Medulla oblongata (tissue), 1 donor: ENCODE data around the gene LINC01488.

ENCODE experiments used
- DNase-seq: peaks from one replicate; pipeline ENCODE4 v3.0.0-alpha.2; 2015; ENCODE audit errors: extremely low spot score

The LINC01488 gene

GRCh38 chr11:69479591-69480271, 1.7 kb upstream of the LINC01488 start:
- DNase-seq: no peak

DNA sequence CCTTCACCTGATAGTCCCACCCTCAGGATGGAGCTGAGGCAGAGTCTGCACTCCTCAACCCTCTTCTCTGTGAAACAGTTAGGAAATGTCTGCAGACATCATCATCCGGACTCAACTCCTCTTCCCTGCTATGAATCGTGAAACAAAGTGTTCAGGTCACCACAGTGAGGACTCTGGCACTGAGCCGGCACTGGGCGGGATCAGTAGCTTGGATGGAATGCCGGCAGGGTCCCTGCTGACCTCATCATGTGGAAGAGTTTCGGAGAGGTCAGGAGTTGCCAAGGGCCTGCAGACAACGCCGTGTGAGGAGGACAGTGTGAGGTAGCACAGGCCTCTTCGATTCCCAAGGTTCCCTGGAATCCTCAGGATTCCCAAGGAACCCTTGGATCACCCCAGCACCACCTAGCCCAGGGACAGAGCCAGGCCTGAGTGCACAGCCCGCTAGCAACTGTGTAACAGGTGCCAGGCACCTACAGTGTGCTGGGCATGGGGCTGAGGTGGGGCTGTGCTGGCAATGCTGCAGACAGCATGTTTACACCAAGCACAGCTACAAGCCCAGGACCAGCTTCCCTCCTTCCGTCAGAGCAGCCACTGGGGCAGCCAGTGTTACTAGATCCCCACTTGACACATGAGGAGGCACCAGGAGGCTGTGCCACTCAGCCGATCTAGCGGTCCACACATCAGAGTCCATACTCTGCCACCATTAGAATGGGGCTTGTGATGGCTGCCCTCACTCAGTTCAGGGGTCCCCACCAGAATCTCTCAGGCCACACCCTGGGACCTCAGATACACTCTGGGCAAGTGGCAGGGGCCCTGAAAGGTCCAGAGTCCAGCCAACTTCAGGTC, 693 bp upstream of the LINC01488 start:
- DNase-seq: no peak

DNA sequence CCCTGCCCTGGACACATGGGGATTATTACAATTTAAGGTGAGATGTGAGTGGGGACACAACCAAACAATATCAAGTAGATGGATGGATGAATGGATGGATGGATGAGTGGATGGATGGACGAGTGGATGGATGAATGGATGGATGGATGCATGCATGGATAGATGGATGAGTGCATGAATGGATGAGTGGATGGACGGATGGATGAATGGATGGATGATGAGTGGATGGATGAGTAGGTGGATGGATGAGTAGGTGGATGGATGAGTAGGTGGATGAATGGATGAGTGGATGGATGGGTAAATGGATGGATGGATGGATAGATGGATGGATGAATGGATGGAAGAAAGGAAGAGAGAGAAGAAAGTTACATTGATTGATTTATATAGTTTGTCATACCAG, 859 bp downstream of the LINC01488 start:
- no peak for DNase-seq

DNA sequence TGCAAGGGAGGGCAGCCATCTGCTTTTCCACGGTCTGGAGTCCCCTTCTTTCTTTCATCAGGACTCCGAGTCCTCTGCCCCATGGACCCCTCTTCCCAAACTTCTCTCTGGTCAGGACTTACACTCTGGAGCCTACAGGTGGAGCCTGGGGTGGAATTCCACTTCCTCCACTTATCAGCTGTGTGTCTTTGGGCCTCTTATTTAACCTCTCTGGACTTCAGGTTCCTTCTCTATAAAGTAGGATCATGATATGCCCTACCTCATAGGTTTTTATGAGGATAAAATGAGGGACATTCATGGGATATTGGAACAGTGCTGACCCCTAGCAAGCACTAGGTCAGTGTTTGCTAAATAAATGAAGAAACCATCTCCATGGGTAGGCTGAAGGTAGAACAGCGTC, 1.7 kb downstream of the LINC01488 start:
- no peak for DNase-seq

GRCh38 chr11:69483691-69484426, 2.4 kb downstream of the LINC01488 start:
- DNase-seq: no peak

- DNase-seq: no peak
These were observed 3.2 kb downstream of the LINC01488 start for GRCh38 chr11:69484427-69485259.

DNA sequence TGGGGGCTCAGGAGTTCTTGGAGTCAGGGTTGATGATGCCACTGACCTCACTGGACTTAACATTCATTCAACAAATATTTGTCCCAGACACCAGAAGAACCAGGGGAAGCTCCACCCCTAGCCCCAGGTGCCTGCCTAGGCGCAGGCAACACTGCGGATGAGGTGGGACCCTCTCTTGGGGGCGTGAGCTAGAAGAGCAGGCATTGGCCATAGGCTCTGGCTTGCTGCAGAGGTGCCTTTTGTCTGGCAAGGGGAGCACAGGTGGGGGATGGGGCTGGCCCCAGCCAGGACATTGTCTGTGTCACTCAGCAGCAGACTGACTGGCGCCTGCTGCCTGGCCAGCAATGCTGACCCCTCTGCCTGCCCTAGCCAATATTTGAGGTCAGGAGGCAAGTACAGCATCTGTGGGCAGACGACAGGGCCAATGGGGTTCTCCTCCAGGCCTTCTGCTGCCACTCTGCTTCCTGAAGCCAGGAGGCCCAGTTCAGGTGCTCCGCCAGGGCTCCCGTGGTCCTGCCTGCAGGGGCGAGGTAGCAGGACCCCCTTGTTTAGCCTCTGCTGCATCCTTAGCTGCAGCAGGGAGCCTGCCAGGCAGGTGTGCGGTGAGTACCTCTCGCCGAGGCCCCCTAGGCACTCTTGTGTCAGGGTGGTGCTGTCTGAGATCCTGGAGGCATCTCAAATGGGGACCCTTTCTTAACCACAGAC, 4.0 kb downstream of the LINC01488 start:
- DNase-seq: no peak

DNA sequence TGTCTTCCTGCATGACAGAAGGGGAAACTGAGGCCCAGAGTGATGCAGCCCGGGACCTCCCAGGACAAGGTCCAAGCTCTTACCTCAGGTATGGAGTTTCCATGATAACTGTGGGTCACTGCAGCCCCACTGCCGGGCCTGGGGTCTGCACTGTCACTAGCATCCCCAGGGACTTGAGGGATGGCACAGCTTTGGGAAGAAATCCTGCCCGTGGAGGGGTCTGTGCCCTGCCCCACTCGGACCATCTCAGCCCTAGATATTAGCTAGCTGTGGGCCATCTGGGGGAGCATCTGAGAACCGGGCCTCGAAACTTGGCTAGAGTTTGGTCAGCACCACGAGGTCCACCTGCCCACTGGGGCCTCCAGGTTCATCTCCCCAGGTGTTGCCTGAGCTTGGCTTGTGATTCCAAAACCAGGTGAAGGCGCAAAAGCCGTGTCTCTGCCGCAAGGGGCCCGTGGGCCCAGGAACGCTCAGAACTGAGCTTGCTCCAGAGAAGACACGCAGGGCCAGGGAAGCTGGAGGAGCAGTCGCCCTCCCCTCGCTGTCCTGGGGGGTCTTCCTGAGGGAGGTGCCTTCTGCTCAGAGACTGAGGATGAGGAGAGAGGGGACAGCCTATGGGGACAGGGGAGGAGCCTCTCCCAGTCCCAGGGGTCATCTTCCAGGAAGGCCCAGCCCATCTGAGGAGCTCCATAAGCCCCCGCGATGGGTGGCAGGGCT, 4.8 kb downstream of the LINC01488 start:
- DNase-seq: no peak

GRCh38 chr11:69486773-69487291, 5.4 kb downstream of the LINC01488 start:
- DNase-seq: no peak

DNA sequence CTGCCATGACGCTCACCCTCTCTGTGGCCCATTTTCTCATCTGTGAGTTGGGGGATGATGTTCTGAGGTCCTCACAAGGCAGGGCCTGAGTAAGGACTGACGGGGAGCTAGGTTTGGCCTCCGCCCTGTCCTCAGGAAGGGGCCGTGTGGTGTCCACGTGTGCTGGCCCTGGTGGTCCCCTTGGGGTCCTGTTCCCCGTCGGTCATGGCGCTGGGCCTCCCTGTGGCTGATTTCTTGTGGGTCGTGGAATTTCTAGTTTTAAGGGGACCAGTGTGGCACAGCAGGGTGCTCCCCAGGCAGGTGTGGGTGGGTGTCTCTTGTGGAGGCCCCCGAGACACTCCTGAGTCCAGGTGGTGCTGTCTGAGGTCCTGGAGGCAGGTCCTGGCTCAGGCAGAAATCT, 5.9 kb downstream of the LINC01488 start:
- DNase-seq: no peak

DNA sequence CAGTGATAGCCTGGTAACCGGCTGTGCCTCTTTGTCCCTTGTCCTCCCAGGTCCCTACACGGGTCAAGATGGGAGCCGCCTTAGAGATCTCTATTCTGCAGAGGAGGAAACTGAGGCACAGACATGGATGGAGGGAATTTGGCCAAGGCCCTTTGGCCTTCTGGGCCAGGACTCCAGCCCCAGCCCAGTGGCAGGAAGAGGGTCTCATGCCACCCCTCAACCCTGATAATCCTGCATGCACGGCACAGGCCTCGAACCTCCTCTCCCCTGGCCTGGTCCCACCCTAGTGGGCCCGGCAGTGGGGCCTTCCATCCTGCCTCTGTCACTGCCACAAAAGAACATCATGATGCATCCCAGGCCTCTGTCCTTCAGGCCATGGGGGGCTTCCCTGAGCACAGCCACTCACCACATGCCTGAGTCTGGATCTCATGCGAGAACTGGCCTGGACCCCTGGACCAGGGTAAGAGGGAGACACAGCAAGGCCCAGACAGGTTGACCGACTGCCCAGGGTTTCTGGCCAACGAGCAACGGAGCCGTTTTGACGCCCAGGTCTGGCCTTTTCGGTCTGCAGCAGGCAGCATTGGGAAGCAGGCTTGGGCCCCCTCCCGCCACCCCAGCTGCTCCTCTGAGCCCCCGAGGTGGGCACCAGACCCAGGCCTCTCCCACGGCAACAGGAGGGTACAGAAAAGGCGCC, 6.5 kb downstream of the LINC01488 start:
- DNase-seq: no peak

DNA sequence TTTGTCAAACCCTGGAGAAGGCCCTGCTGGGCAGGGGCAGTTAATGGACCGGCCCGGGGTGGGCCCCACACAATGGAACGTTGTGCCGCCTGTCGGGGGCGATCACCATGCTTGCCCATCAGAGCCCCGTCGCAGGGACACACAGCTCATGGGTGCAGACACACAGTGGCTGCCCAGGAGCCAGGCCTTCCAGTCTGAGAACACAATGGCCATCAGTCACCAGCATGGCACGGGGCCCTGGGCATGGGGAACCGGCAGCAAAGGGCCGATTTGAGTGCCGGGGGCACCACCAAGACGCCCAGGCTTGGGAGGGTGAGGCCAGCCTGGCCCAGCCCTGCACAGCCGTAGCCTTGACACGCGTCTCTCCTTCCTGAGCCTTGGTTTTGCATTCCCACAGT, 7.1 kb downstream of the LINC01488 start:
- DNase-seq: no peak

DNA sequence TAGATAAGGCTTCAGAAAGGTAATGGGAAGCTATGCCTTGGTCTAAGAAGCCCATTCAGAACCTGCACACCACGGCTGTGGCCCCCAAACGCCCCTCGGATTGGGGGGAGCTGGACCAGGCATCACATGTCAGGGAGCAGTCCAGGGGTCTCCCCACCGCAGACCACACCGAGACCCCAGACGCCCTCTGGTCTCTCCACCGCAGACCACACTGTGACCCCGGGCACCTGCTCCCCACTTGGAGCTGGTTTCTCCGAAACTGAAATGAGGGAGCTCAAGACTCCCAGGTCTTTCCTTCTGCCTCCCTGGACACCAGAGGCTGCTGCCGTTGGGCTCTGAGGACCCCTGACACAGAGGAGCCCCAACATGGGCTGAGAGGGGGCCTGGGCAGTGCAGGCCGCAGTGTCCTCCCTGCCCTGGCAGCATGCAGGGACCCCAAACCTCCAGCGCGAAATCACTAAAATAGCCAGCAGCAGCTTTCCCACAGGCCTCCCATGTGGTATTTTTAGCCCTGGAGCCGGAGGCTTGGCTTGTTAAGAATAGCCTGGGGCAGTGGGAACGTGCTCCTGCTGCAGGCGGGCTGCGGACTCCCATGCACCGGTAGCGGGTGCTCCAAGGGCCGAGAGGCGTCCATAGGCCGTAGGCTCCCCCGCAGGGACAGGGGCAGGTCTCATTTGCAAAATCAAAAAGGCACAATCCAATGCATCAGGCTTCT, 7.7 kb downstream of the LINC01488 start:
- no peak for DNase-seq

DNA sequence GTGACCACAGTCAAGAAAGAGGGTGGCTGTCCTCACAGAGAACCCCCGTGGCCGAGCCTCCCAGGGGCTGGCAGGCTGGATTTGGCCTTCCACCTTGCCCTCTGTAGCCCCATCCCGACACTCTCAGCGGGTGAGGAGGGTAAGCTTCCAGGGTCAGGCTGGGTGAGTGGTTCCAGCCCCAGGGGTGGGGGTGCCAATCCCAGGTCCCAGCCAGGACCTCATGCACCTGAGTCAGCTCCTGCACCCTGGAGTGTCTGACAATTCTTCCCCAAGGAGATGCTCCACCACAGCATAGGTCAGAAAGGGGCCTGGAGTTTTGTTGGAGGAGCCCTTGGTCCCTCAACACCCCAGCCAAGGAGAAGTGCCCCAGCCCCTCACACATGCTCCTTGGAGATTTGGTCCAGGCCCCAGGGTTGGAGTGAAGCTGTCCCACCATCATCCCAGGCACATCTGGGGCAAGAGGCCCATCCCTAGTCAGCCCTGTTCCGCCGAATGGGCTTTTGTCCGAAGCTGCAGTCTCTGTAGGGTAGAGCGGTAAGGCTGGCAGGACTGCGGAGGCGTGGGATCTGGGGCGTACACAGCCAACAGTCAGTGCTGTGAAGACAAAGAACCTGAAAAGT, 8.4 kb downstream of the LINC01488 start:
- no peak for DNase-seq

DNA sequence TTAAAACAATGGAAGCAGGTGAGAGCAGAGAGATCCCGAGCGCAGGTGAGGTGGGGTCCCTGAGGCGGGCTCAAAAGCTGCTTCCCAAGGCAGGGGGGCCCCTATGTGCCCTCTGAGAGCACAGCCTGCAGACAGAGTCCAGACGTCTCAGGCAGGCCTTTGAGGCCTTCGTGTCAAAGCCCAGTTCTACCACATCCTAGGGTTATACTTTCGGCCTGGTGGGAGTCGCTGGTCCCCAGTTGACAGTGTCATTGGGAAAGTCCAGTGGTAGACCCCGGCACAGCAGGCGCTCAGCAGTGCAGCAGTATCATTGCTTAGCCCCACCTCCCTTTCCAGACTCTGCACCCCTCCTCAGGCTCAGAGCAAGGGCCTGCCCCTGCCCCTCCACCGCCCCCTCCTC, 9.1 kb downstream of the LINC01488 start:
- no peak for DNase-seq

DNA sequence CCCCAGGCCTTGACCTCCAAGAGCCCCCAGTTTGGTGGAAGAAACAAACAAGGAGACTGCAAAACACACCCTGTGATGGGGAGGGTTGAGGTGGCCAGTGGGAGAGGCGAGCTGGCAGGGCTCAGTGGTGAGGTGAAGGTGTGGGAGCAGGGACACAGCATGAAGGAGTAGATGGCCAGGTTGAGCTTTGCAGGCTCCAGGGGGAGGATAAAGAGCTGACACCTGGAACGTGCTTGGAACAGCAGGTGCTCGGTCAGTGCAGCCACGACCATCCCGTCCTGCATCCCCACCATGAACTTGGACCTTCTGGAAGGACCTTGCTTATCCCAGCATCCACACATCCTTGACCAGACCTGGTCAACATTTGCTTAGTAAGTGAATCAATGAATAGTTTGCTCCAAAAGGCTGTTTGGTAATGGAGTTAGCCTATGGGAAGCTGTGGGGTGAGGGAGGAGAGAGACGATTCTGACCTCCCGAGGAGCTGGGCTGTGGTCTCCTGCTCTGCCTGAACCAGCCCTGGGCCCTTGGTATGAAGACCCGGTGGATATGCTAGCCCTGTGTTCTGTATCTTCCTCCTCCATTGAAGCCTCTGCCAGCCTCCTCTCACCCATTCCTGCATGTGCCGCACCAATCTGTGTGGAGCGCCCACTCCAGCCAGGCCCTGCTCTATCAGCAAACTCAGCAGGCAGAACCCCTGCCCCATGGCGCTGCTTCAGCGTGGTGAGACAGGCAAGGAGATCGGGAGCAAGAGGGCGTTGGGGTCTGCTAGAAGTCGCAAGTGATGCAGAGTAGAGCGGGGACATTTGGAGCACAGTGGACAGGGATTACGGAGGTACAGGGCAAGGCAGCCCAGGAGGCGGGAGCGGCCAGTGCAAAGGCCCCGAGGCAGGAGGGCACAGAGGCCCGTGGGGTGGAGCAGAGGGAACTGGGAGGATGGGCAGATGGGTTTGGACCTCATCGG, 9.9 kb downstream of the LINC01488 start:
- no peak for DNase-seq
